ENCODE measurements around the gene SNHG17.

SNHG17 gene

GRCh38 chr20:38373898-38374297 lies 61.2 kb downstream of the SNHG17 start:
- DNase-seq (no peak), ATAC-seq (ENCODE audit: insufficient read depth, low read depth) (no peak)
- H4K20me1 ChIP-seq (ENCODE audit: insufficient read depth, low read length), result no peaks in the 10 kb centered on the region
- no peak overlapping the region for H2AFZ ChIP-seq (ENCODE audit: low read depth, low read length)
- H3K79me2 ChIP-seq (ENCODE audit: insufficient read depth, low read length), result no peaks in the 10 kb centered on the region
- H3K4me2 ChIP-seq (ENCODE audit: insufficient read depth, low read length), result no peak overlapping the region
- no peak for TF ChIP-seq CTCF (IDR thresholded peaks at IDR 0.05; ENCODE audit: borderline replicate concordance, extremely low read depth, low read length, poor library complexity, severe bottlenecking)
- no peak for TF ChIP-seq EZH2 (IDR thresholded peaks at IDR 0.05; ENCODE audit: borderline replicate concordance, low read depth, low read length, severe bottlenecking)
- no peak overlapping the region for H3K4me3 ChIP-seq (ENCODE audit: low read depth in 1 of 2, low read length in 2 of 2)
- H3K4me1 ChIP-seq (ENCODE audit: insufficient read depth, low read length), result no peaks in the 10 kb centered on the region
- no peak overlapping the region for H3K9ac ChIP-seq (ENCODE audit: low read depth, low read length)
- H3K36me3 ChIP-seq (ENCODE audit: insufficient read depth, low read length), result no peaks in the 10 kb centered on the region
- H3K9me3 ChIP-seq (ENCODE audit: insufficient read depth, low read length, severe bottlenecking), result no peaks in the 10 kb centered on the region
- no peak overlapping the region for H3K27ac ChIP-seq (ENCODE audit: low read length)
- H3K27me3 ChIP-seq (ENCODE audit: insufficient read depth, low read length, poor library complexity), result peaks cover 23% of the 10 kb centered on the region

GRCh38 chr20:38373231-38373867 lies 61.8 kb downstream of the SNHG17 start:
- DNase-seq, result no peak
- H3K4me1 ChIP-seq (ENCODE audit: insufficient read depth, low read length), result no peaks in the 10 kb centered on the region
- no peak overlapping the region for H3K27ac ChIP-seq (ENCODE audit: low read length)
- H3K27me3 ChIP-seq (ENCODE audit: insufficient read depth, low read length, poor library complexity), result peaks cover 23% of the 10 kb centered on the region
- no peak overlapping the region for H2AFZ ChIP-seq (ENCODE audit: low read depth, low read length)
- no peak overlapping the region for H3K9ac ChIP-seq (ENCODE audit: low read depth, low read length)
- no peak overlapping the region for H3K4me3 ChIP-seq (ENCODE audit: low read depth in 1 of 2, low read length in 2 of 2)
- no peaks in the 10 kb centered on the region for H3K9me3 ChIP-seq (ENCODE audit: insufficient read depth, low read length, severe bottlenecking)
- H4K20me1 ChIP-seq (ENCODE audit: insufficient read depth, low read length), result no peaks in the 10 kb centered on the region
- no peak overlapping the region for H3K4me2 ChIP-seq (ENCODE audit: insufficient read depth, low read length)
- H3K36me3 ChIP-seq (ENCODE audit: insufficient read depth, low read length), result no peaks in the 10 kb centered on the region
- ATAC-seq (ENCODE audit: insufficient read depth, low read depth), result no peak
- H3K79me2 ChIP-seq (ENCODE audit: insufficient read depth, low read length), result no peaks in the 10 kb centered on the region
- TF ChIP-seq EZH2 (IDR thresholded peaks at IDR 0.05; ENCODE audit: borderline replicate concordance, low read depth, low read length, severe bottlenecking) (no peak), CTCF (IDR thresholded peaks at IDR 0.05; ENCODE audit: borderline replicate concordance, extremely low read depth, low read length, poor library complexity, severe bottlenecking) (no peak)

- no peak for ATAC-seq (ENCODE audit: insufficient read depth, low read depth)
- peaks cover 23% of the 10 kb centered on the region for H3K27me3 ChIP-seq (ENCODE audit: insufficient read depth, low read length, poor library complexity)
- no peak overlapping the region for H3K4me3 ChIP-seq (ENCODE audit: low read depth in 1 of 2, low read length in 2 of 2)
- no peaks in the 10 kb centered on the region for H3K36me3 ChIP-seq (ENCODE audit: insufficient read depth, low read length)
- H3K4me1 ChIP-seq (ENCODE audit: insufficient read depth, low read length), result no peaks in the 10 kb centered on the region
- H3K4me2 ChIP-seq (ENCODE audit: insufficient read depth, low read length), result no peak overlapping the region
- DNase-seq, result no peak
- no peak overlapping the region for H3K9ac ChIP-seq (ENCODE audit: low read depth, low read length)
- H2AFZ ChIP-seq (ENCODE audit: low read depth, low read length), result no peak overlapping the region
- no peaks in the 10 kb centered on the region for H4K20me1 ChIP-seq (ENCODE audit: insufficient read depth, low read length)
- no peak overlapping the region for H3K27ac ChIP-seq (ENCODE audit: low read length)
- H3K9me3 ChIP-seq (ENCODE audit: insufficient read depth, low read length, severe bottlenecking), result no peaks in the 10 kb centered on the region
- TF ChIP-seq EZH2 (IDR thresholded peaks at IDR 0.05; ENCODE audit: borderline replicate concordance, low read depth, low read length, severe bottlenecking) (no peak), CTCF (IDR thresholded peaks at IDR 0.05; ENCODE audit: borderline replicate concordance, extremely low read depth, low read length, poor library complexity, severe bottlenecking) (no peak)
- no peaks in the 10 kb centered on the region for H3K79me2 ChIP-seq (ENCODE audit: insufficient read depth, low read length)
These were observed 62.3 kb downstream of the SNHG17 start for GRCh38 chr20:38372806-38373205.

Measured in DND-41 (cell line).